NB4 (cell line): Measurements from ENCODE around the gene CPNE1.

Source experiments
- CTCF ChIP-seq: IDR thresholded peaks from one replicate; pipeline ENCODE4 v1.5.1; 2012; ENCODE audit warnings: low read depth, low read length
- POLR2A ChIP-seq: IDR thresholded peaks from 2 replicates; pipeline ENCODE4 v1.6.1; 2011; ENCODE audit warnings: mild to moderate bottlenecking; ENCODE audit not compliant: insufficient read length; ENCODE audit errors: extremely low read depth

- TF ChIP-seq CTCF (no peak), POLR2A (no peak)
Measured at GRCh38 chr20:35641743-35642142, 23.0 kb downstream of the CPNE1 start.
